GM18861 (cell line): ENCODE results near the gene RAB31.
"Not testable (repeated sequence)": the region's sequence is repeated elsewhere in the genome, so short reads cannot be mapped to it uniquely, and the experiment has no call there.

Experiments
- ATAC-seq: cut with Tn5 transposase; IDR thresholded peaks from one replicate; pipeline ENCODE4 v1.9.1; 2021; ENCODE audit not compliant: unreplicated experiment

Gene RAB31

DNA sequence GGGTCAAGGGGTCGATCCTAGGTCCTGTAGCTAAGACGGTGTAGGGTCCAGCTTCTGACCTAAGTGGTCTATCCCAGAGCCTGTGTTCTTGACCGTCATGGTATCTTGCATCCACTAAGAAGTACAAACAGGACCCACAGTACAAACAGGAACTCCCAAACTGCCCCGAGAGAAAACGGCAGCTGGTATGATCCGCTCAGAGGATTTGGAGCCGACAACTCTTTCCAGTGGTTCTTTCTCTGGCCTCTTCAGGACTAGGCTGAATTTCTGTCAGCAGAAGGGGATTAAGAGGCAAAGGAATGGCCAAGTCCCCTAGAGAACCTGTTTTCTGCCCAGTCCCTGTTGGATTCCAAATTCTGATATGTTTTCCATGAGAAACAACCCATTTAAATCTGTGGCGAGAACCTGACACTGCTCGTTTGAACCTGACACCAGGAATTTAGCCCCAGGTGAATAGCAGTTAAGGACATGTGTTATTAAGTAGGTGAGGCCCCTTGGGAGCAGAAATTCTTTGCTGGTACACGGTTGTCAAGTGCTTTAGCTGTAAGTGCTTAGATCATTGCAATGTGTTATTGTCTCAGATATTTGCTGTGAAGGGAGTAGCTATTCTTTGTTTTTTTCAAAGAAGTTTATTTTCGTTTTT is 127.1 kb downstream of the RAB31 start:
- no peak for ATAC-seq

DNA sequence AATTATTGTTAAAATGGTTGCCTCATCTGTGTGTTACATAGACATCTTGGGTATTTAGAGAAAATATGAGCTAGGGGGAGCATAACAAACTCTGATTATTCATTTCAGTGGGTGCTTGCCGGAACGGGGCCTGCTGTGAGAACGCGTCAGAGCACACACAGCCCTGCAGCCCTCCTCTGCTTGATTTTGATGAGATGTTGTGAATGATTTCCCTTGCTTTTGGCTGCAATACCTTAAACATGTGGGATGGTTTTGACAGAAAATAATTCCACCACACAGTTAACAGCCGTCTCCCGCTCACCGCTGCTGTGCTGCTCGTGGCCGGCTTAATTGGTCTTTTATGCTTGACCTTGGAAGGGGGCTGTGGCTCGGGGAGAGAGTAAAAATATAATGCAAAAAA is 127.7 kb downstream of the RAB31 start:
- no peak for ATAC-seq

DNA sequence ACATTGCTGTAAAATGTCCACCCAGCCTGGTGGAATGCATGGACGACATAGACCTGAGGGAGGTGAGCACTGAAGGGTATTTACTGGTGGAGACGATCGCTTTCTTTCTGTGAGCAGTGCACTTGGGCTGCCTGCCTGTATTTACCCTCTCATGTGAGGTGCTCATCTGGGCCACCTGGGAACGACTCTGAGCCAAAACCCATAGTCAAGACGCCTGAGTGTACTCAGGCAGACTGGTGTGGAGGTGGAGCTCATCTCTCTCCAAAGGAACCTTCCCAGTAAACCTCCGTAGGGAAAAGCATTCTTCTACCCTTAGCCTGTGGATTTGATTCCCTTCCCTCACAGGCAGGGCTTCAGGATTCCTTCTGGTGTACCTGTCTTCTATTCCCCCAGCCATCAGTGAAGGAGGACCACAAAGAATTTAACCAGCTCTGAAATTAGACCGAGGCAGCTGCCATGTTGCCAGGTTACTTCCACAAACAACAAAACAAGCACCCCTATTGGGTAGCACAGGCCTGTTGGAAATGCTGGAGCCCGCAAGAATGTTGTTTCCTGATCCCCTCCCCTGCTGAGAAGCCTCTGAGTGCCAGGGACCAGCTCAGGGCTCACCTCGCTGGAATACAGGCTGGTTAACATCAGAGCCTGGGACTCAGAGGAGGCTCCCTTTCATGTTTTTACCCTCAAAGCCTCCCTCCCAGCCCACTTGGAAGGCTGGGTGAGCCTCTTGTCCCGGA is 130.2 kb downstream of the RAB31 start:
- no peak for ATAC-seq

DNA sequence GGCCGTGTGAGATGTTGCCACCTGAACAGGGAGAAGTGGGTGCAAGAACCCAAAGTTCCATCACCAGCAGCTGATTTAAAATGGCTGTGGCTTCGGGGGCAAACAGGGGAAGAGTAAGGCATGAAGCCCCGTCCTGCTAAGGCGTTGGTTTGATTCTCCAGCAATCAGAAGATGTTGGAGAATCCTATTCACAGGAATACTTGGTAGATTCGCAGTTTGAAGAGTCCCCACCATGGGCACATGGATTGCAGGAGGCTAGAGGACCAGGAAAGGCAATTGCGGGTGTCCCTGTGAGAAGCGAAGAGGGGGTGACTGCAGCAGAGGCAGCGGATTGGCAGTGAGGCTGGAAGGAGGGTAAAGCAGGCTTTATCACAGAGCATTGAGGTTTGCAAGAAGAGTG is 131.1 kb downstream of the RAB31 start:
- no peak for ATAC-seq

DNA sequence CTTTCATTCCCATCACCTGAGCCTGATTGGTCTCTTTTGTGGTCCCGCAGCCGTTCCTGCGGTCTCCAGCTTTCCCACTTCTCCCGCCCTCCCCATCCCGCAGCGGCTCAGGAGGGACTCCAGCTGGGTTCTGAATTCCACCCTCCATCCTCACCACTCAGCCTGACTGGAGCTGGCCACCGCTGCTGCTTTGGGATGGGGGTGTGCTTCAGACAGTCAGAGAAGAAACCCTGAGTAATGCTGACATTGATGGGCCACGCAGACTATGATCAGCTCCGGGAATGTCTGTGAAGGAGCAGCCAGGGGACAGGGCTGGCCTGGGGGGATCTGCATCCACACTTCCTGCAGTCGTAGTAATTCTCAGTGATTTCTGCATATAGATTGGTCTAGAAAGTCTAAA is 131.8 kb downstream of the RAB31 start:
- ATAC-seq: no peak

DNA sequence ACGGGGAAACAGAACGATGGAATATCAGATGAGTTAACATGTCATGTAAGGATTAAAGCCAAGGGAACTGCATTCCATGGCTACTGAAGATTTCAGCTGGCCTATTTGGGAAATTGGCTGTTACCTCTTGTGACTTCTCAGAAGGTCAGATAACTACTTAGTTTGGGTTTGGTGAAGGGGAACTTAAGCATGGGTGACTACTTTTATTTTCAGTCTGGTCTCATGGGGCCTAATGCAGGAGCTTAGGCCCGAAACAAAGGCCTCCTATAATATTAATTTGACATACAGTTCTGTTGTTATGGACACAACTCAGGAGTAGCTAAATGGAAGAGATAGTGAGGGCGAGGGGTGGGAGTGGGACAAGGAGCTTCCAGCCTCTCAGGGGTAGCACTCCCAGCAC is 133.7 kb downstream of the RAB31 start:
- no peak for ATAC-seq

DNA sequence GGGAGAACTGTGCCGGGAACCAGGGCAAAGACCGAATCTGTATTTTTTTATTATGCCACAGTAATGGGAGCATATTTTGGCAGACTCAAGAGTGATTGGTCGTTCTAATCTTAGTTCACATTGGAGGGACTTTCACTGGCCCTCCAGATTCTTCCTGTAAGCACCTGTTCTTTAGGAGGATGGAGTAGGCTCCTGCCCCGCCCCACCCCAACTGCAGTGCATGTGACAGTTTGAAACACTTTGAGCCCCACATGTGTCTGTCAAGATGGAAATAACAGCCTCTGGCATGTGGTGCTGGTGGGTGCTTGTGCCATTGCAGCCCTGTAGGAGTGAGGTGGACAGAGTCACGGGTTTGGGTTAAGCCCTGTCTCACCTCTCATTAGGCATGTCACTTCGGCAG is 134.3 kb downstream of the RAB31 start:
- no peak for ATAC-seq

DNA sequence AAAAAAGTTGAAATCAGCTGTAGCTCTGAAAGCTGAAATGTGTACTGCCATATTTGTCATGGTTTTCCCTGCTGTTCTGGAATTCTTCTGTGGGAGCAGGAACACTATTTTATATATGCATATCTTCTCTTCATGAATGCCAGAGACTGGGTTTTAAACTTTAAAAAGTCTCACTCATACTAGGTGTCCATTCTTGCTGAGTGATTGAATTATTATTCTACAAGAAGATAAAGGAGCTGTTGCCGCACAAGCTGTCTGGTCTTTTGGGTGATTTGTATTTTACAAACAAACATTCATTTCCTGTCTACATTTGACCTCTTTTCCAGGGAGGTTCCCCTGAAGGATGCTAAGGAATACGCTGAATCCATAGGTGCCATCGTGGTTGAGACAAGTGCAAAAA is 137.2 kb downstream of the RAB31 start:
- no peak for ATAC-seq

DNA sequence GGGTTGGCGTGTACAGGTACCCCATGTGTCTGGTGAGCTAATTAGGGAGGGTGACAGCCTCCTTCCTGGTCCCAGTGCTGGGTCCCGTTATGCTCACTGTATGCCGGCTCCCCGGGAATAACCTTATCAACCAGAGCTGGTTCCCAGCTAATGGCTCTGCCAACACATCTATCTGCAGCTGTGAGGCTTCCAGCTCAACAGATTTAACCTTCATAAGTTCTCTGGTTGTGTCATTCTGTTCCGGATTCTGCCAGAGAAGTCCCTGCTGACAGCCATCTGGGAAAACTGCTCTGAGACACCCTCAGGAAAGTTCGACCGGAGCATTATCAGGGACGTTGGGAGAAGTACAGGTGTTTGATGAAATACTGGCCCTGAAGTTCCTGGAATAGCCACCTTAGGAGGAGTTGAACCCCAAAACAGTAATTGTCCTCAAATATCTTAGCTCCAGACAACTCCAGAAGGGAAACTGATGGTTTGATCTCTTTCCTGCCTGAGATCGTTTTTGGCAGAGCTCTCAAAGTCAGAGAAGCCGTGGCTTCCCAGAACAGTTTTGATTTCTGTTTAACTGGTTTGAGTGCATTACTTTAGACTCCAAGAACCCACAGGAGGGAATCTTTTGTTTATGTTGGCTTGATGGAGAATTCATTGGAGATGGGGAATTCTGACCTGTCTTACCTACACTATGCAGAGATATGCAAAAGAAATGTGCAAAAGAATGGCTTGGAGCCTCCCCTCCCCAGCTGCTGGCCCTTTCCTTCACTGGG is 138.2 kb downstream of the RAB31 start:
- ATAC-seq: no peak

DNA sequence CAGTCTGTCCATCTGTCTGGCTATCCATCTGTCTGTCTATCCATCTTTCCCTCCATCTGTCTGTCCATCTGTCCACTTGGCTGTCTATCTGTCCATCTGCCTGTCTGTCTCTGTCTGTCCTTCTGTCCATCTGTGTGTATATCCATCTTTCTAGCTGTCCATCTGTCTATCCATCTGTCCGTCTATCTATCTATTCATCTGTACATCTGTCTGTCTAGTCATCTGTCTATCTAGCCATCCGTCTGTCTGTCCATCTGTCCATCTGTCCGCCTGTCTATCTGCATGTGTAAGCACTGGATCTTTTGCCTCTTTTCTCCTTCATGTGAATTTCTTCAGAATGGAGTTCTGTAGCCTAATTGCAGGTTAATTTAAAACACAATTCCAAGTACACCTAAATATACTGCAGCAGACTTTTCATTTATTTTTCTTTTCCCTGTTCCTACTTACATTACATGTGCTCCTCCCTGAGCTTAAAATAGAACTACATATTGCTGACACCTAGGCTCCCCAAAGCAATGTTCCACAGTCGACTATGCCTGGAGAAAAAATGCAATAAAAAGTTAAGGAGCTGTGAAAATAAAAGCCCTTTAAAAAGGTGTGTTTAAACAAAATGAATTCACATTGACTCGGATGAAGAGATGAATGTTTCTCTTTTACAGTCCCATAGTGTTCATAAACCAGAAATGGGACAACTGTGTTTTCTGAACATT is 140.2 kb downstream of the RAB31 start:
- no peak for ATAC-seq

DNA sequence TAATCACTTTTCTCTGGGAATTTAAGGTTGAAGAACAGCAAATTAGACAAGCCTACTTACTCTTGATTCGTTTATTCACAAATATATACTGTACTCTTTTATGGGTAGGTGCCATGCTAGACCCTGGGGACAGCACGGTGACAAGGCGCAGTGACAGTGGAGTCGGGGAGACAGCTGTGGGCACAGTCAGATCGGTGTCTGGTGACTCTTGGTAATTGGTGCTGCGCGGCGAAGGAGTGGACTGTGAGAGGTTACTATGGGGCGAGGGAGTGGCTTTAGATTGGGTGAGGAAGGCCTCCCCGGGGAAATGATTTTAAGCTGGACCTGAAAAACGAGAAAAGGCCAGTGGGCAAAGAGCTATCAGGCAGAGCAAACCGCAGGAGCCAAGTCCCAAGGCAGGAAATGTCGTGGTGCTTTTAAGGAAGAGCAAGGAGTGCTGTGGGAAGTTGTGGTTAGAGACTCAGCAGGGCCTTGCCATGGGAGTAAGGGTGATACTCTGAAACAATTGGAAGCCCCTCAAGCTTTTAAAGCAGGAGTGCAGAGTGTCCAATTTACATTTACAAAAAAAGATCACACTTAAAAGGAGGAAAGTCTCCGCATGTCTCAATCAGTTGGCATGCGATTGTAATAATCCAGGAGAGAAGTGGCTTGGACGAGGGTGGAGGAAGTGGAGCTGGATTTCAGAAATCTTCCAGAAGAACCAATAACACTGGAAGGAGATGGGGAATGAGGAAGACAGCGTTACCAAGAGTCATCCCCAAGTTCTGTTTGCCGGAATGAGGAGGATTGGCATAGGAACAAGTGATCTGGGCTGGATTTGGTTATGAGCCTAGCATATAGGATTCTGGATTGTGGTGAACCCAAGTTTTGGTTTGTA is 141.5 kb downstream of the RAB31 start:
- no peak for ATAC-seq

DNA sequence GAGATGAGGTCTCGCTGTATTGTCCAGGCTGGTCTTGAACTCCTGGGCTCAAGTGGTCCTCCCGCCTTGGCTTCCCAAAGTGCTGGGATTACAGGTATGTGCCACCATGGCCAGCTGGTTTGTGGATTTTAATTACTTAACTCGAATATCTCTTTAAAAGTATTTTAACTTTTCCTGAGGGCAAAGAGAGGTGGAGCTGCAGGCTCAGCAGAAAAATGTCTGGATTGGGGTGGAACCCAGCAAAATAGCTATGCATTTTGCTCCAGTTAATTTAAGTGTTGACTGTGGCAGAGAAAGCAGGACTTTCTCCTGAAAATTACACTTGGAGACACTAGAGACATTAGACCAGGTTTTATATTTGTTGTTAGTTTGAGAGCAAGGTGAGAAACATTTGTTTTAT is 142.2 kb downstream of the RAB31 start:
- no peak for ATAC-seq

DNA sequence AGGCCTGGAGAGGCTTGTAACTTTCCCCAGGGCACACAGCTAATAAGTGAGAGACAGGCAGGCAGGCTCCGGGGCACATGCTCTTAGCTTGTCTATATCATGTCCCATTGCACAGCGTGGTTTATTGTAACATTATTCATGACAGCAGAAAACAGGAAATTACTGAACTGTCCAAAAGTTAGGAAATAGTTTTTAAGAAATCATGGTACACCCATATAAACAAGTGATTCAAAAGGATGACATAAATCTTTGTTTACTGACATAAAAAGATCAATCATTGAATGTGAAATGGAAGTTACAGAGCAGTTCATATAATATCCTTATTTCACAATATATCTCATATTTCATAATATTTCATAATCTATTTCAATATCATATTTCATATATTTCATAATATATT is 143.4 kb downstream of the RAB31 start:
- no peak for ATAC-seq

DNA sequence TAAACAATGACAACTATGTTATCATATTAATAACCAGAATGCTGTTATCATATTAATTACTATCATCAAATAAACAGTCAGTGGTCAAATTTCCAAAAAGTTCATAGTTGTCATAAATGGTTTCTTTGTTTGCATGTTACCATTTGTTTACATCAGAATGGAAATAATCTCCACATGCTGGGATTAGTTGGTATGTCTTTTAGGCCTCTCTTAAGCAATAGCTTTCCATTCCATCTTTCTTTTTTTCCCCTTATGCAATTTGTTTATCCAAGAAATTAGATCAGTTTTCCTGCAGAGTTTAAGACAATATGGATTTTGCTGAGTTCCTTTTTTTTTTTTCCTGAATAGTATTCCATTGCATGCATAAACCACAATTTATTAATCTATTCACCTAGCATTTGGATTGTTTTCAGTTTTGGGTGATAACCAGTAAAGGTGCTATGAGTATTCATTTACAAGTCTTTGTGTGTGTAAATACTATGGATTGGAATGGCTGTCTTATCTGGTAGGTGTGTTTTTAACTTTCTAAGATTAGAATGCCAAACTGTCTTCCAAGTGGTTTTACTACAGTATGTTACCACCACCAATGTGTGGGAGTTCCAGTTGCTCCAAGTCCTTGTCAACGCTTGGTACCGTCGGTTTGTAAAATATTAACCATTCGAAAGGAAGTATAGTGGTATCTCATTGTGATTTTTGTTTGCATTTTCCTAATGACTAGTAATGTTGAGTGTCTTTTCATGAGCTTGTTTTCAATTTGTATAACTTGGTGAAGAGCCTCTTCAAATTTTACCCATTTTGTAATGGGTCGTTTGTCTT is 144.4 kb downstream of the RAB31 start:
- no peak for ATAC-seq

DNA sequence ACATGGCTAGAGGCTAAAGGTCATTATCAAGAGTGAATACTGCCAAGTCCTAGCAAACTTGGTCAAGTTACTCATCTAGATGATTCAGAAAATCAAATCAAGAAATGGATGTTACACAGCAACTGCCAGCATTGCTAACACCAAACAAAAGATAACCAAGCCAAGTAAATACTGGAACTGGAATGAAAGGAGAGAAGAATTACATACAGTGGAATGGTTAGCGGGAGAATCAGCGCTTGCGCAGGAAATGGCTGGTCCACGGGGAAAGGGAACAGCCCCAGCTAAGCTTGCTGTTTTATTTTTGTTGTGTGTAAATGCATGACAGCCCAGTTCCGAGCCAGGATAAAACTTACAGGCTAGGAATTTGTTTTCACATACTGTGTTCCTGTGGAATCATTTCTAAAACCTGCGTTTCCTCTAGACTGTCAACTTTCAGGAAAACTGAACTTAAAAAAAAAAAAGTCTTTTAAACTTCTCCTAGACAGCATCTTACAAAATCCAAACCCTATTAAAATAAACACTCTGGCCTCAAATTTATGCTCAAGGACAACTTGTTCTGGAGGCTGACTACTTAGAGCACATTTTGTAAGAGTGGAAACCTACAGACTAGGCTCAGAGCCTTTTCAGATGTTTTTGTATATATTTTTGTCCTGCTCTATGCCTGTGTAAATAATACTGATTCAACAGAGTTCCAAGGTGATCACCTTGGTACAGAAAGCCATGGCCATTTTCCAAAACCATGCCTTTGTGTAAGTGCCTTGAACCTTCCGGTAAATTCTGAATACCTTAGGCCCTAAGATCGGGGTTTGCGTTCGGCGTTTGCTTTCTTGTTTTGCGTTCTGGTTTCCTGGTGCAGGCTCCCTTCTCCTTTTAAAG is 146.9 kb downstream of the RAB31 start:
- no peak for ATAC-seq

DNA sequence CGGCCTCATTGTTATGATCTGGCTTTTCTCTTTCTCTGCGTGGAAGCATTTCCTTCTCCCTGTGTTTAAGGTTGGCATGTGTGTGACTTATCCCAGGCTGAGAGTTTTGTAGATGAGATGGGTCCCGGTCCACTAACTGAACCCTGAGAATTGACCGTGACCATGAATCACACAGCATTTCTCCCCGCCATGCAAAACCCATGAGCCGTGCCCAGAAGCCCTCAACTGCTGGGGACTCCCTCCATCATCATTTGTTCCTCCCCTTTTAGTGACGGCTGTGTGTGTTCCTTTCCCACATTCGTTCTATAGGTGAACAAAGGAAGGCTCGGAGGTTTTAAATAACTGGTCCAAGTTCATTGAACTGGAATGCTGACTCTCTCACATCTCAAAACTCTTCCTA is 147.6 kb downstream of the RAB31 start:
- no peak for ATAC-seq

DNA sequence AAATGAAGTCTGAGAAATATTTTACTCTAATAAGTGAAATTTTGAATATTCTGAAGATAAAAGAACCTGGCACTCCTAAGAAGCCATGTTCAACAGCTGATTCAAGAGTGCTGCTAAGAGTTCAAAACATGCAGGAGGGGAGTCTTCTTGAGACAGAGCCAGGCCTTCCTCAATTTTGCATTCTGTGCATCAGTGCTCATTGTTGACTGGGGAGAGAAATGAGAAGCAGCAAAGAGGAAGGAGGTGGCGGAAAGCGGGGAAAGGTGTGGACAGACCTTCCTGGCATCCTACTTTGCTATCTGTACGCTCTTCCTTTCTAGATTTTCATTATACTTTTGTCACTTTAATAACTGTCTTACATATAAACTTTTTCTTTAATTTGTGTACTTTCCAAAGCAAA is 148.0 kb downstream of the RAB31 start:
- ATAC-seq: no peak

DNA sequence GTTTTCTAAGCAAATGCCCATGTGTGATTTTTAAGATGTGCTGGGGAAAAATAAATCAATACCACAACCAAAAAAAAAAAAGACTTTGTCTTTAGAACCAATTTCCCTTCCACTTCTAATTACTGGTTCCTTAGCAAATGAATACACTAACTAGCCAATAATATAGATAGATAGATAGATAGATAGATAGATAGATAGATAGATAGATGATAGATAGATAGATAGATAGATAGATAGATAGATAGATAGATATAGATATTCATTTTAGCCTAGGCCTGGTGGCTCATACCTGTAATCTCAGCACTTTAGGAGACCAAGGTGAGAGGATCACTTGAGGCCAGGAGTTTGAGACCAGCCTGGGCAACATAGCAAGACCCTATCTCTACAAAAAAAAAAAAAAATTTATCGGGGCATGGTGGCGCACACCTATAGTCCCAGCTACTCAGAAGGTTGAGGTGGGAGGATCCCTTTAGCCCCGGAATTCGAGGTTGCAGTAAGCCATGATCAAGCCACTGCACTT is 149.4 kb downstream of the RAB31 start:
- not testable (repeated sequence) for ATAC-seq

DNA sequence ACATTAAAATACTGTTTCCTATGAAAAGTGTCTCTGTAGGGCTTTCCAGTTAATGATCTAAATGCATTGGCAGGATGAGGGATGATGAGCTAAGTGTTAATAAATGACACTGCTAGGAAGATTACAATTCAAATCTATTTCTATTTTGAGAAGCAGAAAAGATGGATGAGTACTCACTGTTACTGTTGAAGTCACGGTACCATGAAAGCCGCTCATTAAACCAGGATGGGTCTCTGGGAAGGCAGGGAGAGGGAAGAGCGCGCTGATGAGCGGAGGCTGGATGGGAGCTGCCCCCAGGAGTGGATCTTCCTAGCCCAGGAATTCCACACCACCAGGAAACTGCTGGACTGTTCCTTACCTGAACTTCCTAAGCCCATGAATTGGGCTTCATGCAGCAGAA is 150.5 kb downstream of the RAB31 start:
- no peak for ATAC-seq
